ENCODE results near the gene PPP4R4. TPM values are rescaled to one million over a fixed set of nuclear protein-coding genes. Genes with fewer than 3 reads are reported as not detected.

PPP4R4 gene
- total and polyA plus RNA-seq, 2 donors from 2014 or later: 0.47 TPM; not detected in 1

DNA sequence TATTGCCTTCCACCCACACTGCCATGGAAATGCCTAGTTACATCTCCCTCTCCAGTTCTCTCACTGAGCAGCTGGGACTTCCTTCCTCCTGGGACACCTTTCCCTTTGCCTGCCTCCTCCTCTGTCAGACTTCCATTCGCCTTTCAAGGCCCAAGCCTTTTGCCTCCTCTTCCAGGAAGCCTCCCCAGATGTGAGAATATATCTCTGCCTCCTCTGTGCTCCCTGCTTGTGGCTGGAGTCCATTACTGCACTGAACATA lies 47.8 kb upstream of the PPP4R4 start:
- Histone ChIP-seq H3K27ac (ENCODE audit: low read depth in 2 of 2, low read length in 2 of 2) (no peak overlapping the region), H3K4me1 (ENCODE audit: control insufficient read depth in 2 of 3, insufficient read depth in 2 of 3, low read depth in 1 of 3, low read length in 3 of 3) (peaks cover 0 to 8% (median 0%) of the 10 kb centered on the region in 3 donors), H3K27me3 (ENCODE audit: control insufficient read depth, insufficient read depth, low read length) (no peaks in the 10 kb centered on the region), H3K9ac (ENCODE audit: low read length in 3 of 3) (no peak overlapping the region), H3K9me3 (ENCODE audit: control insufficient read depth in 2 of 3, insufficient read depth in 1 of 3, low read length in 3 of 3) (no peaks in the 10 kb centered on the region), H3K36me3 (ENCODE audit: control insufficient read depth in 2 of 3, insufficient read depth in 3 of 3, low read length in 3 of 3) (no peaks in the 10 kb centered on the region), H3K4me3 (ENCODE audit: low read length in 3 of 3) (no peak overlapping the region)
- no peak for FAIRE-seq
- no peak for DNase-seq
- intact Hi-C loops (cut with DNase I): no loop called here
- TF ChIP-seq, protein P1, sequence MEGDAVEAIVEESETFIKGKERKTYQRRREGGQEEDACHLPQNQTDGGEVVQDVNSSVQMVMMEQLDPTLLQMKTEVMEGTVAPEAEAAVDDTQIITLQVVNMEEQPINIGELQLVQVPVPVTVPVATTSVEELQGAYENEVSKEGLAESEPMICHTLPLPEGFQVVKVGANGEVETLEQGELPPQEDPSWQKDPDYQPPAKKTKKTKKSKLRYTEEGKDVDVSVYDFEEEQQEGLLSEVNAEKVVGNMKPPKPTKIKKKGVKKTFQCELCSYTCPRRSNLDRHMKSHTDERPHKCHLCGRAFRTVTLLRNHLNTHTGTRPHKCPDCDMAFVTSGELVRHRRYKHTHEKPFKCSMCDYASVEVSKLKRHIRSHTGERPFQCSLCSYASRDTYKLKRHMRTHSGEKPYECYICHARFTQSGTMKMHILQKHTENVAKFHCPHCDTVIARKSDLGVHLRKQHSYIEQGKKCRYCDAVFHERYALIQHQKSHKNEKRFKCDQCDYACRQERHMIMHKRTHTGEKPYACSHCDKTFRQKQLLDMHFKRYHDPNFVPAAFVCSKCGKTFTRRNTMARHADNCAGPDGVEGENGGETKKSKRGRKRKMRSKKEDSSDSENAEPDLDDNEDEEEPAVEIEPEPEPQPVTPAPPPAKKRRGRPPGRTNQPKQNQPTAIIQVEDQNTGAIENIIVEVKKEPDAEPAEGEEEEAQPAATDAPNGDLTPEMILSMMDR (IDR thresholded peaks at IDR 0.05; ENCODE audit: borderline replicate concordance, extremely low read depth, insufficient read depth): no peak

DNA sequence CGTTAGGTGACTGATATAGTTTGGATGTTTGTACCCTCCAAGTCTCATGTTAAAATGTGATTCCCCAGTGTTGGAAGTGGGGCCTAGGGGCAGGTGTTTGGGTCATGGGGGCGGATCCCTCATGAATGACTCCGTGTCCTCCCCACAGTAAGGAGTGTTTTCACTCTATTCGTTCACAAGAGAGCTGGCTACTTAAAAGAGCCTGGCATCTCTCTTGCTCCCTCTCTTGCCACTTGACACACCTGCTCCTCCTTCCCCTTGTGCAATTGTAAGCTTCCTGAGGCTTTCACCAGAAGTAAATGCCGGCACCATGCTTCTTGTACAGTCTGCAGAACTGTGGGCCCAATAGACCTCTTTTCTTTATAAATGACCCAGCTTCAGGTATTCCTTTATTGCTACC lies 47.3 kb upstream of the PPP4R4 start:
- Histone ChIP-seq H3K9ac (ENCODE audit: low read length in 3 of 3) (no peak overlapping the region), H3K9me3 (ENCODE audit: control insufficient read depth in 2 of 3, insufficient read depth in 1 of 3, low read length in 3 of 3) (no peaks in the 10 kb centered on the region), H3K27me3 (ENCODE audit: control insufficient read depth, insufficient read depth, low read length) (no peaks in the 10 kb centered on the region), H3K4me3 (ENCODE audit: low read length in 3 of 3) (no peak overlapping the region), H3K36me3 (ENCODE audit: control insufficient read depth in 2 of 3, insufficient read depth in 3 of 3, low read length in 3 of 3) (no peaks in the 10 kb centered on the region), H3K27ac (ENCODE audit: low read depth in 2 of 2, low read length in 2 of 2) (no peak overlapping the region), H3K4me1 (ENCODE audit: control insufficient read depth in 2 of 3, insufficient read depth in 2 of 3, low read depth in 1 of 3, low read length in 3 of 3) (peaks cover 0 to 8% (median 0%) of the 10 kb centered on the region in 3 donors)
- intact Hi-C loops (cut with DNase I): no loop called here
- TF ChIP-seq, protein P1 (IDR thresholded peaks at IDR 0.05; ENCODE audit: borderline replicate concordance, extremely low read depth, insufficient read depth): no peak
- FAIRE-seq: no peak
- DNase-seq: no peak

DNA sequence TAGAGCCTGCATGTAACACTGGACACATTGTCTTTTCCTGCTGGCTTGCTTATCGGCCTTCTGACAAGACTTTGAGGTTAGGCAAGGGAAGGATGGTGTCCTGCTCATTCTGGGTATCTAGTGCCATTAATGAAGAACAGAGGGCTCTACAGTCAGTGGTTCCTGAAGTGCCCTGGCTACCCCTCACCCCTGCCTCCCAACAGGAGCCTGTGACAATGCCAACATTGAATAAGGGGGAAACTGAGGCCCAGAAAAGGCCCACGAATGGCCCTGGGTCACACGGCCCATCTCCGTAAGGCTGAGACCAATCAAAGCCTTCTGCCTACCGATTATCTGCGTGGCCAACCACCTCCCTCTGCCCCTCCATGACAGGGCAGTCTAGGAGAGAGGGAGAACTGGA lies 46.8 kb upstream of the PPP4R4 start:
- DNase-seq (peak in 1 of 5 donors; percentile 25), FAIRE-seq (no peak)
- H3K36me3 ChIP-seq (ENCODE audit: control insufficient read depth in 2 of 3, insufficient read depth in 3 of 3, low read length in 3 of 3): no peaks in the 10 kb centered on the region
- H3K9ac ChIP-seq (ENCODE audit: low read length in 3 of 3): no peak overlapping the region
- H3K4me1 ChIP-seq (ENCODE audit: control insufficient read depth in 2 of 3, insufficient read depth in 2 of 3, low read depth in 1 of 3, low read length in 3 of 3): peaks cover 0 to 8% (median 0%) of the 10 kb centered on the region in 3 donors
- no peak overlapping the region for H3K27ac ChIP-seq (ENCODE audit: low read depth in 2 of 2, low read length in 2 of 2)
- no peak overlapping the region for H3K4me3 ChIP-seq (ENCODE audit: low read length in 3 of 3)
- no peaks in the 10 kb centered on the region for H3K27me3 ChIP-seq (ENCODE audit: control insufficient read depth, insufficient read depth, low read length)
- TF ChIP-seq, protein P1 (IDR thresholded peaks at IDR 0.05; ENCODE audit: borderline replicate concordance, extremely low read depth, insufficient read depth): no peak
- intact Hi-C loops (cut with DNase I): no loop called here
- no peaks in the 10 kb centered on the region for H3K9me3 ChIP-seq (ENCODE audit: control insufficient read depth in 2 of 3, insufficient read depth in 1 of 3, low read length in 3 of 3)

DNA sequence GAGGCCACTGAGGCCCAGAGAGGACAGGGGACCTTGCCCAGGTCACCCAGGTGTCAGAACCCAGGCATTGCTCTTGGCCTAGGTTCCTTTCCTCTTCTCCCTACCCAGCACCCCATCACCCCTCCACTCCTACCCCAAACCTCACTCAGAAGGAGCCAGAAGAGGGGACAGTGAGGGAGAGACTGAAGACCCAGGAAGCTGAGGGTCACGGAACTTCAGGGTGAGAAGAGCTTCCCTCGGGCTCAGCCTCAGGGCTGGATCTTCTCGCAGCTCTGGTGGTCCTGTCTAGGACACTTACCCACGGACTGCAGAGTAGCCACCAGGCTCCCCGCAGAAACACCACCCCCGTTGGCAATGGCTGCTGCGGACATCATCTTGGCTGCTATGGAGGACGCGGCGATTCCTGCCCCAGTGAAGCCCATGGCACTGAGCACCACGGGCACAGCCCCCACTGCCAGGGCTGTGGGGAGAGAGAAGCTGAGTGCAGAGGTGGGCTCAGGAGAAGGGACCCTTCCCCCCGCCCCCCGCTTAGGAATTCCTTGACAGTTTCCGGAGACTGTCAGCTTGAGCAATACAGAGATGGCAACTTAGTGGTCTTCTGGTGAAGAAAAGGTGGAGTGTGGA lies 45.8 kb upstream of the PPP4R4 start:
- no peaks in the 10 kb centered on the region for H3K9me3 ChIP-seq (ENCODE audit: control insufficient read depth in 2 of 3, insufficient read depth in 1 of 3, low read length in 3 of 3)
- no peak overlapping the region for H3K9ac ChIP-seq (ENCODE audit: low read length in 3 of 3)
- no peaks in the 10 kb centered on the region for H3K27me3 ChIP-seq (ENCODE audit: control insufficient read depth, insufficient read depth, low read length)
- no peak for FAIRE-seq
- no peak for DNase-seq
- no peaks in the 10 kb centered on the region for H3K36me3 ChIP-seq (ENCODE audit: control insufficient read depth in 2 of 3, insufficient read depth in 3 of 3, low read length in 3 of 3)
- intact Hi-C loops (cut with DNase I): no loop called here
- TF ChIP-seq, protein P1 (IDR thresholded peaks at IDR 0.05; ENCODE audit: borderline replicate concordance, extremely low read depth, insufficient read depth): no peak
- H3K4me1 ChIP-seq (ENCODE audit: control insufficient read depth in 2 of 3, insufficient read depth in 2 of 3, low read depth in 1 of 3, low read length in 3 of 3): peaks cover 0 to 8% (median 0%) of the 10 kb centered on the region in 3 donors
- H3K27ac ChIP-seq (ENCODE audit: low read depth in 2 of 2, low read length in 2 of 2): no peak overlapping the region
- peak overlapping the region in 1 of 3 donors; percentile 77 for H3K4me3 ChIP-seq (ENCODE audit: low read length in 3 of 3)
